ENCODE results near the gene DUSP10. TPM values are rescaled to one million over a fixed set of nuclear protein-coding genes. Genes with fewer than 3 reads are reported as not detected.

The DUSP10 gene
- total RNA-seq, 2 experiments from 2014 or later, result 2.6 to 4.4 TPM

- Histone ChIP-seq H3K36me3 (ENCODE audit: insufficient read depth, low read length) (no peaks in the 10 kb centered on the region), H3K4me2 (ENCODE audit: low read length) (no peak overlapping the region), H3K79me2 (ENCODE audit: insufficient read depth, low read depth, low read length) (no peaks in the 10 kb centered on the region), H3K4me3 (ENCODE audit: low read depth, low read length, poor library complexity, severe bottlenecking) (no peak overlapping the region), H3K9me3 (ENCODE audit: low read length) (no peaks in the 10 kb centered on the region), H4K20me1 (ENCODE audit: insufficient read depth, low read length) (no peaks in the 10 kb centered on the region), H3K9me2 (ENCODE audit: insufficient read depth, low read length) (no peaks in the 10 kb centered on the region), H3K27ac (ENCODE audit: low read depth, low read length, poor library complexity, severe bottlenecking) (no peak overlapping the region), H3K4me1 (ENCODE audit: insufficient read depth, low read length, poor library complexity, severe bottlenecking) (no peaks in the 10 kb centered on the region), H2AFZ (ENCODE audit: low read length) (no peak overlapping the region)
- ChIA-PET POLR2A (interaction anchor here (0.6 kb wide), 1 partner anchor 238 kb away, joined by 5 read pairs; no protein-coding TSS in a partner anchor), CTCF (ENCODE audit: unreplicated experiment) (no interaction called here)
- TF ChIP-seq CTCF (conservative IDR thresholded peaks at IDR 0.05; ENCODE audit: low read length) (no peak), EZH2phosphoT487 (IDR thresholded peaks at IDR 0.05; ENCODE audit: borderline replicate concordance, low read depth, low read length) (no peak)
- no peak for DNase-seq (ENCODE audit: low spot score)
- no TSS peak for BruUV-seq (replicated peaks)
- intact Hi-C loops (cut with micrococcal nuclease; ENCODE audit: unreplicated experiment), result no loop called here
These were observed 71.8 kb downstream of the DUSP10 start for GRCh38 chr1:221670081-221670480.

GRCh38 chr1:221669441-221669840 lies 72.4 kb downstream of the DUSP10 start:
- TF ChIP-seq CTCF (conservative IDR thresholded peaks at IDR 0.05; ENCODE audit: low read length), result no peak
- TF ChIP-seq EZH2phosphoT487 (IDR thresholded peaks at IDR 0.05; ENCODE audit: borderline replicate concordance, low read depth, low read length), result no peak
- no peak for DNase-seq (ENCODE audit: low spot score)
- Histone ChIP-seq H3K79me2 (ENCODE audit: insufficient read depth, low read depth, low read length) (no peaks in the 10 kb centered on the region), H3K4me1 (ENCODE audit: insufficient read depth, low read length, poor library complexity, severe bottlenecking) (no peaks in the 10 kb centered on the region), H3K27ac (ENCODE audit: low read depth, low read length, poor library complexity, severe bottlenecking) (no peak overlapping the region), H3K9me2 (ENCODE audit: insufficient read depth, low read length) (no peaks in the 10 kb centered on the region), H4K20me1 (ENCODE audit: insufficient read depth, low read length) (no peaks in the 10 kb centered on the region), H3K4me3 (ENCODE audit: low read depth, low read length, poor library complexity, severe bottlenecking) (no peak overlapping the region), H2AFZ (ENCODE audit: low read length) (no peak overlapping the region), H3K36me3 (ENCODE audit: insufficient read depth, low read length) (no peaks in the 10 kb centered on the region), H3K9me3 (ENCODE audit: low read length) (no peaks in the 10 kb centered on the region), H3K4me2 (ENCODE audit: low read length) (no peak overlapping the region)
- intact Hi-C loops (cut with micrococcal nuclease; ENCODE audit: unreplicated experiment), result no loop called here
- POLR2A ChIA-PET, result no interaction called here
- no TSS peak for BruUV-seq (replicated peaks)
- CTCF ChIA-PET (ENCODE audit: unreplicated experiment), result no interaction called here

- ChIA-PET POLR2A (interaction anchor here (1.2 kb wide), 1 partner anchor 36 kb away, joined by 3 read pairs; no protein-coding TSS in a partner anchor), CTCF (ENCODE audit: unreplicated experiment) (no interaction called here)
- Histone ChIP-seq H3K4me1 (ENCODE audit: insufficient read depth, low read length, poor library complexity, severe bottlenecking) (no peaks in the 10 kb centered on the region), H4K20me1 (ENCODE audit: insufficient read depth, low read length) (no peaks in the 10 kb centered on the region), H3K4me3 (ENCODE audit: low read depth, low read length, poor library complexity, severe bottlenecking) (no peak overlapping the region), H3K9me3 (ENCODE audit: low read length) (no peaks in the 10 kb centered on the region), H2AFZ (ENCODE audit: low read length) (no peak overlapping the region), H3K9me2 (ENCODE audit: insufficient read depth, low read length) (no peaks in the 10 kb centered on the region), H3K4me2 (ENCODE audit: low read length) (no peak overlapping the region), H3K36me3 (ENCODE audit: insufficient read depth, low read length) (no peaks in the 10 kb centered on the region), H3K27ac (ENCODE audit: low read depth, low read length, poor library complexity, severe bottlenecking) (no peak overlapping the region), H3K79me2 (ENCODE audit: insufficient read depth, low read depth, low read length) (no peaks in the 10 kb centered on the region)
- DNase-seq (ENCODE audit: low spot score), result no peak
- TF ChIP-seq CTCF (conservative IDR thresholded peaks at IDR 0.05; ENCODE audit: low read length), result no peak
- no peak for TF ChIP-seq EZH2phosphoT487 (IDR thresholded peaks at IDR 0.05; ENCODE audit: borderline replicate concordance, low read depth, low read length)
- intact Hi-C loops (cut with micrococcal nuclease; ENCODE audit: unreplicated experiment), result no loop called here
- BruUV-seq (replicated peaks), result no TSS peak
These were observed 74.4 kb downstream of the DUSP10 start for GRCh38 chr1:221667504-221667903.

Data from OCI-LY7 (cell line).